ENCODE data around the gene RADX.

DNA sequence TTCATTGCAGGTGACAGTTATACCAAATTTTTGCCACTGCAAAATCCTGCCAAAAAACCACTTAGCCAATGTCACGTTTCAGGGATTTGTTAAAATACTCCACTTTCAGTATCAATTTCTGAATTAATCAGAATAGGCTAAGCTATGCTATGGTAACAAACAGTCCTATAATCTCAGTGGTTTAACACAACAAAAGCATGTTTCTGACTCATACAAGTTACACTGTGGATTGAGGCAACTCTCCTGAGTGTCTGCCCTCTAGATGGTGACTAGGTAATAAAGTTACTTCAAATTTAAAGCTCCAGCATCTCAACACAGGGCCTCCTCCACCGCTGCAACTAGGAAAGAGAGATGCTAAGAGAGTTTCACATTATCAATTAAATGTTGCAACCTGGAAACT, 23.0 kb upstream of the RADX start:
- TF ChIP-seq FOXP2 (optimal IDR thresholded peaks at IDR 0.05; ENCODE audit: borderline replicate concordance, extremely low read depth, extremely low read length, insufficient read depth) (no peak), POLR2AphosphoS5 (IDR thresholded peaks at IDR 0.05; ENCODE audit: low read depth, low read length) (no peak), SIN3A (IDR thresholded peaks at IDR 0.05; ENCODE audit: borderline replicate concordance, insufficient read depth, low read length) (no peak), TAF1 (IDR thresholded peaks at IDR 0.05; ENCODE audit: borderline replicate concordance, insufficient read depth, low read length) (no peak)
- TF ChIP-seq, protein P1, sequence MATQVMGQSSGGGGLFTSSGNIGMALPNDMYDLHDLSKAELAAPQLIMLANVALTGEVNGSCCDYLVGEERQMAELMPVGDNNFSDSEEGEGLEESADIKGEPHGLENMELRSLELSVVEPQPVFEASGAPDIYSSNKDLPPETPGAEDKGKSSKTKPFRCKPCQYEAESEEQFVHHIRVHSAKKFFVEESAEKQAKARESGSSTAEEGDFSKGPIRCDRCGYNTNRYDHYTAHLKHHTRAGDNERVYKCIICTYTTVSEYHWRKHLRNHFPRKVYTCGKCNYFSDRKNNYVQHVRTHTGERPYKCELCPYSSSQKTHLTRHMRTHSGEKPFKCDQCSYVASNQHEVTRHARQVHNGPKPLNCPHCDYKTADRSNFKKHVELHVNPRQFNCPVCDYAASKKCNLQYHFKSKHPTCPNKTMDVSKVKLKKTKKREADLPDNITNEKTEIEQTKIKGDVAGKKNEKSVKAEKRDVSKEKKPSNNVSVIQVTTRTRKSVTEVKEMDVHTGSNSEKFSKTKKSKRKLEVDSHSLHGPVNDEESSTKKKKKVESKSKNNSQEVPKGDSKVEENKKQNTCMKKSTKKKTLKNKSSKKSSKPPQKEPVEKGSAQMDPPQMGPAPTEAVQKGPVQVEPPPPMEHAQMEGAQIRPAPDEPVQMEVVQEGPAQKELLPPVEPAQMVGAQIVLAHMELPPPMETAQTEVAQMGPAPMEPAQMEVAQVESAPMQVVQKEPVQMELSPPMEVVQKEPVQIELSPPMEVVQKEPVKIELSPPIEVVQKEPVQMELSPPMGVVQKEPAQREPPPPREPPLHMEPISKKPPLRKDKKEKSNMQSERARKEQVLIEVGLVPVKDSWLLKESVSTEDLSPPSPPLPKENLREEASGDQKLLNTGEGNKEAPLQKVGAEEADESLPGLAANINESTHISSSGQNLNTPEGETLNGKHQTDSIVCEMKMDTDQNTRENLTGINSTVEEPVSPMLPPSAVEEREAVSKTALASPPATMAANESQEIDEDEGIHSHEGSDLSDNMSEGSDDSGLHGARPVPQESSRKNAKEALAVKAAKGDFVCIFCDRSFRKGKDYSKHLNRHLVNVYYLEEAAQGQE (IDR thresholded peaks at IDR 0.05; ENCODE audit: insufficient read depth in 1 of 2, low read depth in 2 of 2, low read length in 2 of 2): no peak
